Endodermal cell (in vitro differentiated cells): ENCODE data around the gene FLT3. TPM values are rescaled to one million over a fixed set of nuclear protein-coding genes. Genes with fewer than 3 reads are reported as not detected.

Experiments
- DNase-seq: peaks from one replicate; pipeline ENCODE4 v3.0.0-alpha.2; 2017
- H3K27ac ChIP-seq: 2 replicates; pipeline ENCODE4 v1.5.1; 2013; ENCODE audit warnings: mild to moderate bottlenecking, low read depth, low read length, moderate library complexity
- H3K27me3 ChIP-seq: 2 replicates; pipeline ENCODE4 v1.6.1; 2013; ENCODE audit warnings: mild to moderate bottlenecking, low read length, moderate library complexity; ENCODE audit not compliant: insufficient read depth, control insufficient read depth, poor library complexity, severe bottlenecking
- H3K36me3 ChIP-seq: 2 replicates; pipeline ENCODE4 v1.7.0; 2013; ENCODE audit warnings: mild to moderate bottlenecking, low read length, moderate library complexity; ENCODE audit not compliant: control insufficient read depth, insufficient read depth
- H3K4me1 ChIP-seq: one replicate; pipeline ENCODE4 v1.7.0; 2013; ENCODE audit warnings: low read length; ENCODE audit not compliant: control insufficient read depth, insufficient read depth
- H3K4me3 ChIP-seq: 2 replicates; pipeline ENCODE4 v1.5.1; 2013; ENCODE audit warnings: mild to moderate bottlenecking, low read length, moderate library complexity
- H3K9ac ChIP-seq: 2 replicates; pipeline ENCODE4 v1.6.1; 2013; ENCODE audit warnings: mild to moderate bottlenecking, low read length, moderate library complexity; ENCODE audit not compliant: poor library complexity, severe bottlenecking; ENCODE audit errors: extremely low read depth
- H3K9me3 ChIP-seq: 2 replicates; pipeline ENCODE4 v1.6.1; 2013; ENCODE audit warnings: mild to moderate bottlenecking, low read length, moderate library complexity; ENCODE audit not compliant: control insufficient read depth
- H3K27ac Mint-ChIP-seq: 2 replicates; pipeline ENCODE4 v1.8.0; 2020; ENCODE audit warnings: mixed read lengths
- H3K27me3 Mint-ChIP-seq: 2 replicates; pipeline ENCODE4 v1.8.0; 2021; ENCODE audit warnings: mild to moderate bottlenecking, mixed read lengths; ENCODE audit not compliant: insufficient read depth
- H3K36me3 Mint-ChIP-seq: 2 replicates; pipeline ENCODE4 v1.8.0; 2020; ENCODE audit warnings: low read depth, mixed read lengths
- H3K4me1 Mint-ChIP-seq: 2 replicates; pipeline ENCODE4 v1.8.0; 2020; ENCODE audit warnings: mixed read lengths
- H3K4me3 Mint-ChIP-seq: 2 replicates; pipeline ENCODE4 v1.8.0; 2020; ENCODE audit warnings: mild to moderate bottlenecking, moderate library complexity, mixed read lengths
- H3K9me3 Mint-ChIP-seq: 2 replicates; pipeline ENCODE4 v1.8.0; 2020; ENCODE audit warnings: mild to moderate bottlenecking, mixed read lengths
- WGBS, 2 experiments: methylation state at CpG; one replicate each; pipeline versions ENCODE4 v1.1.5 to v1.1.7; 2013; ENCODE audit warnings: missing lambda C conversion rate in 2 of 2, mixed read lengths in 1 of 2; ENCODE audit not compliant: insufficient coverage in 1 of 2, insufficient read length in 1 of 2; 5-methylcytosine and 5-hydroxymethylcytosine counted together
- total RNA-seq, 2 donors: library from RNA; stranded (reverse); fragmentation: NEBNext Ultra II Directional in 1 of 2; extraction: Animal tissue kit (Norgen Biotek cat#: 25700) in 1 of 2; gene quantifications; 2 replicates in 1 of 2; 3 replicates in 1 of 2; pipeline ENCODE4 v1.2.1, GENCODE V29; 2021
- TF ChIP-seq, protein P1 (sequence below): fragments of 200-600 bp; sonication (generic); conservative IDR thresholded peaks from 2 replicates; pipeline ENCODE4 v1.5.0; 2021; ENCODE audit warnings: antibody characterized with exemption, mild to moderate bottlenecking

FLT3 gene
- total RNA-seq, 2 donors from 2014 or later: 0.09 to 0.13 TPM

DNA sequence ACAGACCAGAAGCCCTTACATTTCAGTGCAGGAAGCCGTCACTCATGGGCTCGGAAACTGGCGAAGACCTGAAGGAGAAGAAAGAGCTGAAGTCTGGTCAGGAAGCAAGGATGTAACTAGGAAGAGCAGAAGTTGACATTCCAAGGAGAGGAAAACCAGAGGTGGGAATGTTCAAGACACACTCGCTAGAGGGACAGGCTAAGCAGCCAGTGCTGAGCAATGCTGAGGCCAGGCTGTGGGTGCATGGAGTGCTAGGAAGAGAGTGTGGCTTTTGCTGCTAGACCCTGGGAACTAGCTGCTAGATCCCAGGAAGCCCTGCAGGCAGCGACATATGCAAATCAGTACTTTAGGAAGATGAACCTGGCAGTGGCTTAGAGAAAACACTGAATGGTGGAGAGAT, 99.8 kb downstream of the FLT3 start:
- peak; percentile 86 for DNase-seq
- TF ChIP-seq, protein P1, sequence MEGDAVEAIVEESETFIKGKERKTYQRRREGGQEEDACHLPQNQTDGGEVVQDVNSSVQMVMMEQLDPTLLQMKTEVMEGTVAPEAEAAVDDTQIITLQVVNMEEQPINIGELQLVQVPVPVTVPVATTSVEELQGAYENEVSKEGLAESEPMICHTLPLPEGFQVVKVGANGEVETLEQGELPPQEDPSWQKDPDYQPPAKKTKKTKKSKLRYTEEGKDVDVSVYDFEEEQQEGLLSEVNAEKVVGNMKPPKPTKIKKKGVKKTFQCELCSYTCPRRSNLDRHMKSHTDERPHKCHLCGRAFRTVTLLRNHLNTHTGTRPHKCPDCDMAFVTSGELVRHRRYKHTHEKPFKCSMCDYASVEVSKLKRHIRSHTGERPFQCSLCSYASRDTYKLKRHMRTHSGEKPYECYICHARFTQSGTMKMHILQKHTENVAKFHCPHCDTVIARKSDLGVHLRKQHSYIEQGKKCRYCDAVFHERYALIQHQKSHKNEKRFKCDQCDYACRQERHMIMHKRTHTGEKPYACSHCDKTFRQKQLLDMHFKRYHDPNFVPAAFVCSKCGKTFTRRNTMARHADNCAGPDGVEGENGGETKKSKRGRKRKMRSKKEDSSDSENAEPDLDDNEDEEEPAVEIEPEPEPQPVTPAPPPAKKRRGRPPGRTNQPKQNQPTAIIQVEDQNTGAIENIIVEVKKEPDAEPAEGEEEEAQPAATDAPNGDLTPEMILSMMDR: peak; percentile 45
- no peaks in the 10 kb centered on the region for H3K4me1 ChIP-seq
- no peak overlapping the region for H3K27ac Mint-ChIP-seq
- H3K36me3 Mint-ChIP-seq: no peaks in the 10 kb centered on the region
- no peak overlapping the region for H3K27ac ChIP-seq
- no peaks in the 10 kb centered on the region for H3K9me3 ChIP-seq
- no peak overlapping the region for H3K9ac ChIP-seq
- H3K36me3 ChIP-seq: no peaks in the 10 kb centered on the region
- no peaks in the 10 kb centered on the region for H3K9me3 Mint-ChIP-seq
- no peak overlapping the region for H3K4me3 Mint-ChIP-seq
- WGBS, 2 experiments: 47 to 70% methylated on average over 4 to 5 of the region's 5 CpGs
- peaks cover 4% of the 10 kb centered on the region for H3K4me1 Mint-ChIP-seq
- no peak overlapping the region for H3K4me3 ChIP-seq
- peaks cover 2% of the 10 kb centered on the region for H3K27me3 Mint-ChIP-seq
- H3K27me3 ChIP-seq: no peaks in the 10 kb centered on the region

DNA sequence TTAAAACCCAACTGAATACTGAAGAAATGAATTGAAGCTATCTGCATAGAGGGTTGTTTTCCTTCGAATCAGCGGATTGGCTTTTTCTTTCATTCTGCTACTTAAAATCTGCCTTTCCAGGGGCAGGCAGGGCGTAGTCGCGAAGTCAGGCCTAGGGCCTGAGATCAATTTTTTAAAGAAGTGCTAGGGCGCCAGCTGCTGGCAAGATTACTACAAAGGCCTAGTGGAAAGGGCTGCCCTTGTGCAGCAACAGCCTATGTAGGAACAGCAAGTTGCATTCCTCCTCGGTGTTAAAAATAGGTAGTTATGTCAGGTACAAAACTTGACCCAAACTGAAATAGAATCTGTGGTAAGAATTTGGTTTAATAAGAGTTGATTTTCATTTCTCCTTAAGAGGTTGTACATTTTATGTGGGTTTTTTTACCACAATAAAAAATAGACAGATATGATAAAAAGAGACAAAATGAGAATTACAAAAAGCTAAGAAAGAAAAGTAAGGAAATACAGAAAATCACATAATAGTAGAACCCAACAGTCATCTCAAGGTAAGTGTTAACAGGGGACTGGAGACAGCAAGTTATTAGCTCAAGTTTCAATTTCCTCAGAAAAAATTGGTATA, 102.4 kb downstream of the FLT3 start:
- WGBS, 2 experiments: 38 to 39% methylated on average over 5 to 7 of the region's 7 CpGs

GRCh38 chr13:27991881-27992280, 108.5 kb downstream of the FLT3 start:
- peaks cover 59% of the 10 kb centered on the region for H3K27me3 ChIP-seq
- H3K4me3 ChIP-seq: no peak overlapping the region
- Mint-ChIP-seq H3K9me3 (no peaks in the 10 kb centered on the region), H3K4me1 (no peaks in the 10 kb centered on the region), H3K27ac (no peak overlapping the region), H3K36me3 (no peaks in the 10 kb centered on the region), H3K27me3 (peaks cover 63% of the 10 kb centered on the region), H3K4me3 (no peak overlapping the region)
- H3K9me3 ChIP-seq: no peaks in the 10 kb centered on the region
- H3K4me1 ChIP-seq: no peaks in the 10 kb centered on the region
- no peaks in the 10 kb centered on the region for H3K36me3 ChIP-seq
- 87 to 92% methylated on average over 3 to 6 of the region's 6 CpGs for WGBS, 2 experiments
- H3K27ac ChIP-seq: no peak overlapping the region
- TF ChIP-seq, protein P1: no peak
- H3K9ac ChIP-seq: no peak overlapping the region
- DNase-seq: no peak

More for the DNA sequence above, 102.4 kb downstream of the FLT3 start:
- Mint-ChIP-seq H3K36me3 (no peaks in the 10 kb centered on the region), H3K27ac (no peak overlapping the region), H3K9me3 (no peaks in the 10 kb centered on the region), H3K27me3 (peaks cover 20% of the 10 kb centered on the region), H3K4me3 (no peak overlapping the region), H3K4me1 (peaks cover 4% of the 10 kb centered on the region)
- Histone ChIP-seq H3K27me3 (peaks cover 15% of the 10 kb centered on the region), H3K4me3 (no peak overlapping the region), H3K9ac (no peak overlapping the region), H3K27ac (no peak overlapping the region), H3K4me1 (no peaks in the 10 kb centered on the region), H3K36me3 (no peaks in the 10 kb centered on the region), H3K9me3 (no peaks in the 10 kb centered on the region)
- TF ChIP-seq, protein P1: peak; percentile 75
- DNase-seq: peak; percentile 86
